BJ (cell line): ENCODE data around the gene PPT1. TPM values are rescaled to one million over a fixed set of nuclear protein-coding genes. Genes with fewer than 3 reads are reported as not detected.

Source experiments
- CTCF ChIA-PET: fragments of 350-600 bp; formaldehyde crosslinking; extraction: SDS; loops from one replicate; lab custom pipeline; 2021; ENCODE audit warnings: antibody characterized with exemption, inconsistent platforms; lab: Yijun Ruan, JAX
- POLR2A ChIA-PET: fragments of 300-600 bp; sonication (Branson Sonifier 250); formaldehyde crosslinking; extraction: SDS; loops from one replicate; lab custom pipeline; 2021; ENCODE audit warnings: antibody characterized with exemption; lab: Charles Lee
- DNase-seq: peaks from one replicate; pipeline ENCODE4 v3.0.0-alpha.2; 2011; ENCODE audit warnings: low read depth
- H3K27me3 ChIP-seq: 2 replicates; pipeline ENCODE4 v1.6.0; 2011; ENCODE audit warnings: low read length; ENCODE audit not compliant: control insufficient read depth, insufficient read depth
- H3K36me3 ChIP-seq: 2 replicates; pipeline ENCODE4 v1.5.1; 2011; ENCODE audit warnings: low read length; ENCODE audit not compliant: control insufficient read depth, insufficient read depth
- H3K4me3 ChIP-seq: 2 replicates; pipeline ENCODE4 v1.5.1; 2011; ENCODE audit warnings: low read depth, mild to moderate bottlenecking, control low read depth, low read length
- CTCF ChIP-seq: IDR thresholded peaks from 2 replicates; pipeline ENCODE4 v1.5.1; 2011; ENCODE audit warnings: low read depth, mild to moderate bottlenecking, control low read depth, inconsistent platforms, low read length, moderate library complexity; ENCODE audit not compliant: insufficient read depth
- polyA plus RNA-seq: library from polyadenylated mRNA; depleted of rRNA; stranded (reverse); fragments of >200 nt; gene quantifications from 2 replicates; pipeline ENCODE4 v1.2.3, GENCODE V29; 2011

PPT1 gene
- polyA plus RNA-seq, 1 experiment, result 46.6 TPM

GRCh38 chr1:40120128-40120527 lies 23.1 kb upstream of the PPT1 start:
- H3K4me3 ChIP-seq, result no peak overlapping the region
- no peak for TF ChIP-seq CTCF
- no peak for DNase-seq
- peaks cover 14% of the 10 kb centered on the region for H3K27me3 ChIP-seq
- ChIA-PET POLR2A (no interaction called here), CTCF (interaction anchor here (2.5 kb wide), 1 partner anchor 24 kb away, joined by 12 read pairs; no protein-coding TSS in a partner anchor)
- H3K36me3 ChIP-seq, result no peaks in the 10 kb centered on the region

GRCh38 chr1:40114400-40114799 lies 17.3 kb upstream of the PPT1 start:
- no peak for TF ChIP-seq CTCF
- CTCF ChIA-PET, result no interaction called here
- POLR2A ChIA-PET, result no interaction called here

GRCh38 chr1:40110389-40110788 lies 13.3 kb upstream of the PPT1 start:
- H3K4me3 ChIP-seq, result no peak overlapping the region
- H3K36me3 ChIP-seq, result no peaks in the 10 kb centered on the region
- no peak for DNase-seq
- peaks cover 3% of the 10 kb centered on the region for H3K27me3 ChIP-seq
- ChIA-PET CTCF (interaction anchor here (0.6 kb wide), 1 partner anchor 32 kb away, joined by 3 read pairs; no protein-coding TSS in a partner anchor), POLR2A (no interaction called here)
- no peak for TF ChIP-seq CTCF

More at GRCh38 chr1:40114400-40114799, 17.3 kb upstream of the PPT1 start:
- Histone ChIP-seq H3K36me3 (no peaks in the 10 kb centered on the region), H3K4me3 (no peak overlapping the region), H3K27me3 (peaks cover 10% of the 10 kb centered on the region)
- no peak for DNase-seq

GRCh38 chr1:40107290-40107959 lies 10.4 kb upstream of the PPT1 start:
- H3K27me3 ChIP-seq, result peaks cover 3% of the 10 kb centered on the region
- no peaks in the 10 kb centered on the region for H3K36me3 ChIP-seq
- POLR2A ChIA-PET, result no interaction called here
- CTCF ChIA-PET, result interaction anchor here (1.1 kb wide), 1 partner anchor 208 kb away, joined by 3 read pairs; no protein-coding TSS in a partner anchor
- no peak overlapping the region for H3K4me3 ChIP-seq
- no peak for TF ChIP-seq CTCF
- DNase-seq, result no peak

- CTCF ChIA-PET, result no interaction called here
These were observed 8.0 kb upstream of the PPT1 start for GRCh38 chr1:40105028-40105427.

More at GRCh38 chr1:40105028-40105427, 8.0 kb upstream of the PPT1 start:
- H3K4me3 ChIP-seq, result no peak overlapping the region
- POLR2A ChIA-PET, result no interaction called here
- no peaks in the 10 kb centered on the region for H3K36me3 ChIP-seq
- no peak for TF ChIP-seq CTCF
- no peak for DNase-seq
- H3K27me3 ChIP-seq, result peaks cover 3% of the 10 kb centered on the region
